NCI-H187 treated with DMSO at 0.1 percent for 48 hours (cell line): Measurements from ENCODE around the gene CCM2.

Source experiments
- DNase-seq: peaks from one replicate; lab custom pipeline; 2025; lab: John Stamatoyannopoulos, UW

CCM2 gene

GRCh38 chr7:45080958-45081669, 81.1 kb downstream of the CCM2 start:
- no peak for DNase-seq

DNA sequence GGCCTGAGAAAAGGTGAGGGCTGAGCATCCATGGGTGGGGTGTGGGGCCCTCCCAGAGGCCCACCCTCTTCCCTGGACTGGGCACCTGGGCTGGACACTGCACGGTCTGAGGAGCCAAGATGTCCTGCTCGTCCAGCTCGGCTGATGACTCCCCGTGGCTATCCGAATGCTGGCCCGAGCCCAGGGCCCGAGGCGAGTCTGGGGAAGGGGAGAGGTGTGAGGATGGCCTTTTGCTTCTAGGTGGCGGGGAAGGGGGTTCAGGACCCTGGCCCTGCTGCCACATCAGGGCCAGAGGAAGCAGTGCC, 81.6 kb downstream of the CCM2 start:
- no peak for DNase-seq

DNA sequence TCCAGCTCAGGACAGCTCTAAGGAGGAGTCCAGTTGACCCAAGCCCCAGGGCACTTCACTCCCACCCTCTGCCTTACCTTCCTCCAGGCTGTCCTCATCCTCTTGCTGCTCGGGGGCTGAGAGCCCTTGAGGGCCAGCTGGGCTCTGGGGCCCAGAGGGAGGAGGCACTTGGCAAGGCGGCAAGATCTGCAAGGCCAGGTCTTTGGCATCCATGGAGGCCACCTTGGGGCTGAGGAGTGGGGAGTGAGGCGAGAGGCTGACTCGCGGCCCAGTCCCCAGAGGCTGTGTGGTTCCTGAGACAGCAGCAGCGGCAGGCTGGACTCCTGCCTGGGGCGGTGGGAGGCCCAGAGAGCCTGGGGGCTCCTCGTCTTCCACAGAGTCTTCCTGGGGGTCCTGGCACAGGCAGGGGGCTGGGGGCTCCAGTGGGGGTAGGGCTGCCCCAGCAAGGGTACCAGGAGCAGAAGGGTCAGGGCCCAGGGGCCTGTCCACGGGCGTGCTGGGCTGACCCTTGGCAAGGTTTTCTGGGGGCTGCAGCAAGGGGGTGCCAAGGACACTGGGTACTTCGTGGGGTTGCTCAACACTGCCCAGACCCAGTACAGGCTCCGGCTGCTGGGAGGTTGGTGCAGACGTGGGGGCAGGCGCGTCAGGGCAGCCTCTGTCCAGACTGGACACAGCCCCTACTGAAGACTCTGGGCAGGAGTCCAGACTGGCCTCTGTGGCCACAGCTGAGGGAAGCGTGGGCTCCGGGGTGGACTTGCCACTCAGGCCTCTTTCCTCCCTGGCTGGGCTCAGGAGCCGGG, 82.2 kb downstream of the CCM2 start:
- DNase-seq = no peak

DNA sequence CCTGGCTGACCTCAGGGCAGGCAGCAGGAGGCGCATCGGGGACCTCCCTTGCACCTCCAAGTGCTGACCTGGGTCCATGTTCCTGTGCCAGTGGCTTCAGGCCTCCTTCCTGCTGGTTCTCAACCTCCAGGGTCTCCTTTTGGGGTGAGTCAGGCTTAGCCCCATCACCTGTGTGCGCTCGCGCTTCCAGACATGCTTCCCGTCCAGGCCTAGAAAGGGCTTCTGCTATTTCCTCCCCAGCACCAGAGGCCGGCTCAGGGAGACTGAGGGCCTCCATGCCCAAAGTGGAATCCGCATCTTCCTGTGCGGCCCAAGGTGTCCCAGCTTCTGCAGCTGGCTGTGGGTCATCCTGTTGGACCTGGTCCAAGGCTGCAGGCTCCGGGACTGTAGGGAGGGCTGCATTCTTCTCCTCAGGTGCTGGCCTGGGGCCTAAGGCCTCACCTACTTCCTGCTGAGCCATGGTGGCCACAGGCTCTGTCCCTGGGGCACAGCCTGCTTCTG, 82.9 kb downstream of the CCM2 start:
- DNase-seq = no peak

DNA sequence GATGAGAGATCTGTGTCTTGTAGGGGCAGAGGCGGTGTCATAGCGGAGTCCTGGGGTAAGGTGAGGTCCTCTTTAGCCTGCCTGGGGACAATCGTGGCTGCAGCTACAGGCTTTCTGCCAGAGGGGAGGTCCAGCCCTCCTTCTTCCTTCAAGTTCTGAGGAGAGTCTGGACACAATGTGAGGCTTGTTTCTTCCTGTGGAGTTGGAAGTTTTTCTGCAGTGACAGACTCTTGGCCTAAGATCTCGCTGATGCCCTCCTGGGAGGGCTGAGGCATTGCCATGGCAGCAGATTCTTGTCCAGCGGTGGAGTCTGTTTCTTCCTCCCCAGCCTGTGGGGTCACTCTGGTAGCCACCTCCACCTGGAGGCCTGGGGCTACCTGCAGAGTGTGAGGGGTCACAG, 84.3 kb downstream of the CCM2 start:
- DNase-seq = no peak

GRCh38 chr7:45084901-45085618, 85.1 kb downstream of the CCM2 start:
- no peak for DNase-seq

DNA sequence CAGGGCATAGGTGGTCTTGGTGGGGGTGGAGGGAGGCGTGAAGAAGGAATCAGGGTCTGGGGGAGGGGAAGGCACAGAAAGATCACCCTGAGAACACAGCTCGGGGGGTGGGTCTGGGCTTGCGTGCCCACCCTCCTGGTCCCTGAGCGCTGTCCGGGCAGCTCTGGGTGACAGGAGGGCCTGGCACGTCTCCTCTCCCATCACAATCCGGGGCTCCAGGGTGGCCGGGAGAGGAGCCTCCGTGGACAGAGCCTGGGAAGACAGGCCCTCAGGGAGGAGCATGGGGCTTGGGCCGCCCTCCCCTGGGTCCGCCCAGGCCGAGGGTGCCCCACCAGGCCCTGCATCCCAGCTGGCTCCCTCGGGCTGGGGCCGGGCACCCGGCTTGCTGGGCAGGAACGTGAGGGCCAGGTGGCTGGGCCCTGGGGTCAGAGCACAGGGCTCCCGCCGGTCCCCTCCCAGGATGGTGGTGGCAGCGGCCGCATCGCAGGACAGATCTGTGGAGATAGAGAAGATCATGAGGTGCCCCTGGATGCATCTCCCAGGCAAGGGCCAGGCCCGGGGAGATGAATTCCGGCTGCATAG, 85.7 kb downstream of the CCM2 start:
- DNase-seq = no peak

DNA sequence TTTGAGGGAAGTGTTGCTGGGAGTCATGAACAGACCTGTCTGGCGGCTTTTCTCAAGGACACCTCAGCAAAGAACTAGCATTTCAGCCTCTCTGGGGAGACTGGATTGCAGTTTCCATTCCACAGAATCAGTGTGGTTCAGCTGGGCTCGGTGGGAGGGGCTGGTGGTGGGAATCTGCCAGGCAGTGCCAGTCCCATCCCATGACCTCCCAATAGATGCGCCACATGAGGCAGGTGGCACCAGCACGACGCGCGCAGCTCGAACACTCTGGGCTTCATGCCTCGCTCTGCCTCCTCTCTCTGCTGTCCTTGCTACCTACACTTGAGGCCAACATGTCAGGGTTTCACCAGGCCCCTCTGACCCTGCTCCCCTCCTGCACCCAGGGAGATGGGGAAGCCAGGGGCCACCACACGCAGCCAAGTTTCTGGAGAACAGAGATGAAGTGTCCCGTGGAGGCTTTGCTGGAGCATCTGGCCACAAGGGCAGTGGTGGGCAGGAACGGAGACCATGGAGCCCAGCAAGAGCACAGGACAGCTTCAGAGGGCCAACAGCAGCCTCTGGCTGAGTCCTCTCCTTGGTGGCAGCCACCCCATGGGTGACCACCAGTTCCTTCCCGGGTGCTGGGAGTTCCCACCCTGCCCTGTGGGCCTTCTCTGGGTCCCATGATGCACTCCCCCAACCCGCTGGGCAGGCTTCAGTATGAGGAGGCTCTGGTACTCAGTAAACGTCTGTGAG, 86.5 kb downstream of the CCM2 start:
- no peak for DNase-seq

GRCh38 chr7:45087301-45088145, 87.5 kb downstream of the CCM2 start:
- no peak for DNase-seq

DNA sequence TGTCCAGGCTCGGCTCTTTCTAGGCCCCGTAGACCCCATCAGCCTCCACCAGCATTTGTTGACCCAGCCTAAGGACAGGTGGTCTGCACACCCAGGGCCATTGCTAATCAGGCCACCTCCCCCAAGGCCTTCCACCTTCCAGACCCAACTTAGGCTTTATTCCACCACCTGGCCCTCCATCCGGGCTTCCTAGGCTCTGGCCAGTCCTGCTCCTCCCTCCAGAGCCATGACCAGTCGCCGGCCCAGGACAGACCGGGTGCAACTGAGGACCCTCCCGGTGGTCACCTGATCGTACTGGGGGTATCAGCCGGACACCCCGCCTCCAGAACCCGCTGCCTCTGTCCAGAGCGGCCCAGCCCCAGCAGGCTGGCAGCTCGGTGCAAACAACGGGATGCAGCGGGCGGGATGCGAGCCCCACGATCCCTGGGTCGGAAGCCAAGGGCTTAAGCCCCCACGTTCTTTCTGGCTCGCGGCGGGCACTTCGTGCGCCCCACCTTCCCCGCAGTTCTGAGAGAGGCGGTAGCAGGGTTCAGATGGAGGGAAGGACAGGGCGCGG, 88.2 kb downstream of the CCM2 start:
- no peak for DNase-seq

DNA sequence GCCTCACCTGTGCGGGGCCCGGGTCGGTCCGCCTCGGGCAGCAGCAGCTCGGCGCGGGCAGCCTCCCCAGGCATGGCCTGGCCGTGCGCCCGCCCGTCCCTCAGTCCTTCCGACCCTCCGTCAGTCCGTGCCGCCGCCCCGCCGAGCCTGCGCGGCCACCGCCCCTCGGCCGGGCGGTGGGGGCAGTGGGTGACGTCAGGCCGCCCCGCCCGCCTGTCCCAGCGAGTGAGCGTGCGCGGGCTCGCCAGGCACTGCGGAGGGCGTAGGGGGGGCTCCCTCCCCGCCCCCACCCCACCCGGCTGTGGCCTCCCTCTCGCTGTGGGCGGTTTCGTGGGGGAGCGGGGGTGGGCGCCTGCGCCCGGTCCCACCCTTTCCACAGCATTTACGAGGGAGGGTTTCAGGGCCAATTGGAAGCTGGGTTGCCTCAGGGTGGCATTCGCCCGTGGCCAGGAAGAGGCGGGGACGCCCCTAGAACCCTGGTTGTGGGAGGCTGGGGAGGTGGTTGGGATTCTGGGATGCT, 88.9 kb downstream of the CCM2 start, which contains the start of gene NACAD:
Gene NACAD (minus strand): TSS at position 149 of the 520 bp plus-strand sequence. CDS start 75 bp downstream, at position 74.
- DNase-seq = no peak

GRCh38 chr7:45089341-45089891, 89.4 kb downstream of the CCM2 start:
- DNase-seq = peak; percentile 9

DNA sequence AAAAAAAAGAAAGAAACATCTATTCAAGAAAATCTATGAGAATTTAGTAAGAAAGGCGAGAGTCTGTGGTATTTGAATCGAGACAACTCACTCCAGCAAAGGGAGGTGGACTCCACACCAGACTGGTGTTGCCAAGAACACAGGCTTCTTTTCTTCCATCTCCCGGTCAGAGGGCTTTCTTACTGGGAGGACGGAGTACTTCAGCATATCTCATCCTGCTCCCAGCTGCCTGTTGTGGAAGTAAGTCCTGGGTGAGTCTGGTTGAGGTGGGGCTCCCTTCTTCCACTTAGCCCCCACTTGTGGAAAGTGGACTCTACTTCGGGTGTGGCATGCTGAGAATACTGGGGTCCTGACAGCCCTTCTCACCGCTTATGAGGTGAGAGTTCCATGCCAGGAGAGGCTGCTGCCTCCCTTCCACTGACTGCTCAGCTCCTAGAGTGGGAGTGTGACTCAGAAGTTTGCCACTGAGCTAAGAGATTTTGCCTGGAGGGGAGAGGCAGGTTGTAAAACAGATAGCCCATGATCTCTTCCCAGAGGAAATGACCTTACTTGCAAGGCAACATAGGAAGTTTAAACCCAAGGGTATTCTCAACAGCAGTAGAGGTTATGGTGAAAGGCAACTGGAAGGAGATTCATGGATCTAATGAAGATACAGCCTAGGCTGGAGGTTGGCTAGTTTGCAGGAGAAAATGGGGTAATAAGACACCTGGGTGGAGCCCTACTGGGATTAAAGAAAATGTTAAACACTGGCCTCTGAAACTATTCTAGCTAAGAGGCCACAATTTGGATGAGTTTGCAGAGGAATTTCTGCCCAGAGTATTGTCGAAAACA, 92.3 kb downstream of the CCM2 start:
- DNase-seq = no peak

DNA sequence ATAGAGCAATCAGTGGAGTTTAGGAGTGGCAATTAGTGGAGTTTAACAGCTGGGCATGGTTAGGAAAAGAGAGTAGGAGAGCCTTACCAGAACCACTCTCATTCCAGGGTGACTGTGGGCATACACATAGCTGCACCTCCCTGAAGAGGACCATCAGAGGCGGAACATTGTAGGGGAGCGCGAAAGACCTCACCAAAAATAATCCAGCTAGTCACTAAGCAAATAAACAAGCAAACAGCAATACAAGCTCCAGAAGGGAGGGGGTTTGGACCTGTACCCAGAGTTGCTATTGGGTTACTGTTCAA, 92.9 kb downstream of the CCM2 start:
- DNase-seq = no peak

DNA sequence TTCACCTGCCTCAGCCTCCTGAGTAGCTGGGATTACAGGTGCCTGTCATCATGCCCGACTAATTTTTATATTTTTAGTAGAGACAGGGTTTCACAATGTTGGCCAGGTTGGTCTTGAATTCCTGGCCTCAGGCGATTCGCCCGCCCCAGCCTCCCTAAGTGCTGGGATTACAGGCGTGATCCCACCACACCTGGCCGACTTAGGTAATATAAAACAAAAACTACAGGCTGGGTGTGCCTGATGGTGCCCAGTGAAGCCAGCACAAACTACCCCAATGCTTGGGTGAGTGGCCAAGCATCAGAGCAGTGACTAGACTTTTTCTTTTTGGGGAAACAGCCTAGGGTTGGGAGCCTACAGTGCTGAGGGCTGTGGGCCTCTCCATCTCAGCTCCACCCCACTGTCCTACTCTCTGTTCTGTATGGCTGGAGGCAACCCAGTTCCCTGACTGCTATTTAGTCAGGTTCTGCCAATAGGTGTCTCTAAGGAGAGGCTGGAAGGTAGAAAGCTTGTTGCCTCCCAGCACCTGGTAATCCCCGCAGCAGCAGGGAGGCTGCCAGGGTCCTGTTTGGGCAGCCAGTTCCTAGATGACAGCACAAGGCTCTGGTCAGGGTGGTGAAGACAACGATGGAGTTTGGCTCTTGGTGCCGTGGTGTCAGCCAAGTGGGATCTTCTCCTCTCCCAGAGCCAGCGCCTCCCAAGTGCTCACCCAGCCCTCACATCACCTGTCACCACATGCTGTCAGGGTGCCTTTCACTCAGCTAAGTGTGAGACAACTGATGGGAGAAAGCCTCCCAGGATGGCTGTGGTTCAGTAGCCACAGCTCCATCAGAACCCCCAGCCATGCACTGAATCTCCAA, 99.2 kb downstream of the CCM2 start:
- DNase-seq = no peak

DNA sequence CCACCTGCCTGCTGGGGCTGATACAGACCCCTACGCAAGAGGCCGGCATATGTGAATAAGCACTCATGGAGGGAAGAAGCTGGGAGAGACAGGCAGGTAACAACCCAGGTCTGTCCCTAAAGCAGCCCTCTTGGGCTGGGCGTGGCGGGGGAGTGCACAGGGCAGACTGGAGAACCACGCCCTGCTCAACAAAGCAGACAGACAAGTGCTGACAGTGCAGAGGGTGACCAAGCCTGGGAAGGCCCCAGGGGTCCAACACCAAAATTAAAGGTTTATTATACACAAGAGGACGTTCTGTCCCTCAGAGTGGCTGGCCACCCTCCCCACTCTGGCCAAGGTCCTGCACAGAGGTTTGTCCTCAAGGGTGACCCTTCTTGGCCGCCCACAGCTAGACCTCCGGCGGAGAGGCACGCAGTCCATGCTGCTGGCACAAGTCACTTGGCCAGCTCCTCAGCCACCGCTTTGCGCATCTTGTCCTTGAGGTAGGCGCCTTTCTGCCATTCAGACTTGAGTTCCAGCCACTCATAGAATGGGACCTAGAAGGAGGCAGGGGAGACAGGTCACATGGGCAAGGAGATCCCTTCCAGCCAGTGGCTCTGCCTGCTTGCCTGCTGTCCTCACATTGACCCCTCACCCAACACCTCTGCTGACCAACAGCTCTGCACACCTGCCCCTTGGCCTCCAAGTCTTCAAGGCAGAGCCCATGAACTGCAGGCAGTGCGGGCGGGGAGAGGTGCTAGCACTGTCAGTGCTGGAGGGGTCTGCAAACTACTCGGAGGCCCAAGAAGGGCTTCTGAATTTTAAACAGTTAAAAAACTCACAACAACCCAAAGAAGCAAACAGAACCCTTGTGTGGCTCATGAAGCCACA, 100.1 kb downstream of the CCM2 start:
- DNase-seq = no peak

DNA sequence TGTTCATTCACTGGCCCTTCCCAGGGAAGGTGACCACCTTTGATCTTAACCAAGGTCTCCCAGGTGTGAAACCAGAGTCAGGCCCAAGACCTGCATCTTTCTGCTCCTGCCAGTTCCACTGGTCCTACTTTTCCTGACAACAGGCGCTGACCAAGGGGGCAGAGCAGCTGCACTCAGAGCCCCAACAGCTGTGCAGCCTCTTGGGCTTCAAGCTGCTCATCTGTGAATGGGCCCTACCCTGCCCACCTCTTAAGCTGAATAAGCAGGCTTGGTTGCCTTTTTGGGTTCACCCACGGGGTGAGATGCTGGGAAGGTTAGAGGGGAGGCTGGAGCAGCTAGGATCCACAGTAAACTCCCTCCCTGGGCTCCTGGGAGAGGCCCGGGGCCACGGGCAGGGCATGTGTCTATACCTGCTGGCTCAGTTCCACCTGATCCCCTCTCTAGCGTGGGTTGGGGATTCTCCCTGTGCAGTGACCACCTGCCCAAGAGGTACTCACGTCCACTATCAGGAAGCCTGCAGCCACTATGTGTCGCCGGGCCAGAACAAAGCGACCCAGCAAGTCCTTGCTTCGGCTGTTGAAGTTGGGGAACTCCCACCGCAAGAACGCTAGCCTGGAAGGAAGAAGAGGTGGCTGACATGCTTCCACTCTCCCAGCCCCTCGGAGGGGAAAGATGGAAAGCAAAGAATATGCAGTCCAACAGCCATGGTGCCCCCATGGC, 100.9 kb downstream of the CCM2 start:
- no peak for DNase-seq
